Ovary (tissue), 9 donors: ENCODE data around the gene CLRN2. TPM values are rescaled to one million over a fixed set of nuclear protein-coding genes. Genes with fewer than 3 reads are reported as not detected.

Source experiments
- DNase-seq, 5 donors: peaks; one replicate each; pipeline ENCODE4 v3.0.0-alpha.2; 2019 to 2020
- H3K27ac ChIP-seq, 2 donors: fragments of 200-600 bp; one replicate each; pipeline versions ENCODE4 v1.5.1 to v1.8.0; 2019 to 2022
- H3K27me3 ChIP-seq: fragments of 200-600 bp; one replicate; pipeline ENCODE4 v1.8.0; 2022
- H3K36me3 ChIP-seq: fragments of 200-600 bp; sonication (generic); one replicate; pipeline ENCODE4 v1.5.1; 2019
- H3K4me1 ChIP-seq: one replicate; pipeline ENCODE4 v1.8.1; 2013; ENCODE audit warnings: mild to moderate bottlenecking, moderate library complexity; ENCODE audit not compliant: insufficient read depth
- H3K4me3 ChIP-seq: fragments of 200-600 bp; sonication (generic); one replicate; pipeline ENCODE4 v1.5.1; 2017
- H3K9me3 ChIP-seq, 2 donors: fragments of 200-600 bp in 1 of 2; sonication (generic) in 1 of 2; one replicate each; pipeline versions ENCODE4 v1.5.1 to v1.8.1; 2013 to 2019; ENCODE audit warnings: mild to moderate bottlenecking in 1 of 2, moderate library complexity in 1 of 2
- EP300 ChIP-seq: sonication (generic); formaldehyde crosslinking; IDR thresholded peaks from one replicate; pipeline ENCODE4 v1.6.1; 2017; ENCODE audit warnings: antibody characterized with exemption
- POLR2A ChIP-seq: fragments of 450-650 bp; IDR thresholded peaks from one replicate; pipeline ENCODE4 v1.6.1; 2017; ENCODE audit warnings: antibody characterized with exemption, mild to moderate bottlenecking, moderate library complexity
- WGBS, 3 donors: extraction: QIAGEN DNeasy Blood & Tissue Kit in 1 of 3; methylation state at CpG; one replicate each; pipeline versions ENCODE4 v1.1.5 to v1.1.7; 2013 to 2017; 5-methylcytosine and 5-hydroxymethylcytosine counted together
- intact Hi-C, 4 donors: fragments of 100-400 bp; cut with DNase I; formaldehyde crosslinking; loops; one replicate each; pipeline versions ENCODE4 v1.11.0 to v1.15.1; 2022 to 2023
- polyA plus RNA-seq, 2 donors: library from polyadenylated mRNA; stranded (reverse); fragments of 200-250 nt in 1 of 2; fragments of 350-450 nt in 1 of 2; fragmentation: Illumina TruSeq in 1 of 2; extraction: RNeasy Lipid Tissue Mini Kit (QIAGEN cat#74804) in 1 of 2; gene quantifications; one replicate each; pipeline ENCODE4 v1.2.3, GENCODE V29; 2013 to 2014
- total RNA-seq, 7 donors: library from RNA; depleted of rRNA in 2 of 7; stranded (reverse); fragments of >200 nt in 2 of 7; fragmentation: NEBNext Ultra II Directional in 3 of 7; extraction: Animal tissue kit (Norgen Biotek cat#: 25700) in 3 of 7; gene quantifications; one replicate each; pipeline versions ENCODE4 v1.1.0 to v1.2.4, GENCODE V29; 2016 to 2023
- TF ChIP-seq, protein P1 (sequence below), 3 donors: fragments of 450-650 bp in 2 of 3; fragments of 200-600 bp in 1 of 3; IDR thresholded peaks; one replicate each; pipeline versions ENCODE4 v1.5.1 to v1.8.0; 2016 to 2022; ENCODE audit warnings: antibody characterized with exemption in 3 of 3, mild to moderate bottlenecking in 1 of 3
- donor health status: DM: no; HTN: no; CAD: no; lungs with moderate emphysema.
- donor health status: DM: no; HTN: no; CAD: no.
- donor health status: Bipolar disorder and iron deficiency.
- donor health status: DM: yes; HTN: yes; CAD: no.
- donor health status: DM: no; HTN: no; CAD: no.
- donor health status: DM: yes; HTN: yes; CAD: no.

CLRN2 gene
- total and polyA plus RNA-seq, 9 donors: not detected

DNA sequence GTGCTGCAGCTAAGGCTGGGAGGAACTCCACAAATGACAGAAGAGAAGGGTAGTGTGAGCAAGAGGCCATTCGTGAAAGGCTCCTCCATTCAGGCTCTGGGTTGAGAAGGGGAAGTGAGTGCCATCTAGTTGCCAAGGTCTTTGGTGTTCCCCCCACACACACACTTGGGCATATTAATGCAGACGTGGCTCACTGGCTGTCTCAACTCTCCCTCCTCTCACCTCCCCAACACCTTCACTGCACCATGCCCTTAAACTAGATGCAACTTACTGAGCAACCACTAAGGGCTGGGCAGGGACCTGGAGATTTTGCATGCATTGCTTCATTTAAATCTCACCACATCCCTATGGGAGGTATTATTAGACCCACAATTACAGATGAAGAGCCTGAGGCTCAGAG, 8.7 kb downstream of the CLRN2 start:
- H3K27ac ChIP-seq: no peak overlapping the region
- no peaks in the 10 kb centered on the region for H3K9me3 ChIP-seq
- whole genome bisulfite sequencing, 3 donors: 11 to 33% (median 32%) methylated on average over 2 of the region's 2 CpGs
- DNase-seq: no peak
- H3K36me3 ChIP-seq: no peaks in the 10 kb centered on the region
- intact Hi-C loops: no loop called here
- TF ChIP-seq POLR2A (no peak), EP300 (no peak)
- TF ChIP-seq, protein P1, sequence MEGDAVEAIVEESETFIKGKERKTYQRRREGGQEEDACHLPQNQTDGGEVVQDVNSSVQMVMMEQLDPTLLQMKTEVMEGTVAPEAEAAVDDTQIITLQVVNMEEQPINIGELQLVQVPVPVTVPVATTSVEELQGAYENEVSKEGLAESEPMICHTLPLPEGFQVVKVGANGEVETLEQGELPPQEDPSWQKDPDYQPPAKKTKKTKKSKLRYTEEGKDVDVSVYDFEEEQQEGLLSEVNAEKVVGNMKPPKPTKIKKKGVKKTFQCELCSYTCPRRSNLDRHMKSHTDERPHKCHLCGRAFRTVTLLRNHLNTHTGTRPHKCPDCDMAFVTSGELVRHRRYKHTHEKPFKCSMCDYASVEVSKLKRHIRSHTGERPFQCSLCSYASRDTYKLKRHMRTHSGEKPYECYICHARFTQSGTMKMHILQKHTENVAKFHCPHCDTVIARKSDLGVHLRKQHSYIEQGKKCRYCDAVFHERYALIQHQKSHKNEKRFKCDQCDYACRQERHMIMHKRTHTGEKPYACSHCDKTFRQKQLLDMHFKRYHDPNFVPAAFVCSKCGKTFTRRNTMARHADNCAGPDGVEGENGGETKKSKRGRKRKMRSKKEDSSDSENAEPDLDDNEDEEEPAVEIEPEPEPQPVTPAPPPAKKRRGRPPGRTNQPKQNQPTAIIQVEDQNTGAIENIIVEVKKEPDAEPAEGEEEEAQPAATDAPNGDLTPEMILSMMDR (IDR thresholded peaks at IDR 0.05): no peak
- H3K27me3 ChIP-seq: no peaks in the 10 kb centered on the region
- peaks cover 1% of the 10 kb centered on the region for H3K4me1 ChIP-seq
- no peak overlapping the region for H3K4me3 ChIP-seq

DNA sequence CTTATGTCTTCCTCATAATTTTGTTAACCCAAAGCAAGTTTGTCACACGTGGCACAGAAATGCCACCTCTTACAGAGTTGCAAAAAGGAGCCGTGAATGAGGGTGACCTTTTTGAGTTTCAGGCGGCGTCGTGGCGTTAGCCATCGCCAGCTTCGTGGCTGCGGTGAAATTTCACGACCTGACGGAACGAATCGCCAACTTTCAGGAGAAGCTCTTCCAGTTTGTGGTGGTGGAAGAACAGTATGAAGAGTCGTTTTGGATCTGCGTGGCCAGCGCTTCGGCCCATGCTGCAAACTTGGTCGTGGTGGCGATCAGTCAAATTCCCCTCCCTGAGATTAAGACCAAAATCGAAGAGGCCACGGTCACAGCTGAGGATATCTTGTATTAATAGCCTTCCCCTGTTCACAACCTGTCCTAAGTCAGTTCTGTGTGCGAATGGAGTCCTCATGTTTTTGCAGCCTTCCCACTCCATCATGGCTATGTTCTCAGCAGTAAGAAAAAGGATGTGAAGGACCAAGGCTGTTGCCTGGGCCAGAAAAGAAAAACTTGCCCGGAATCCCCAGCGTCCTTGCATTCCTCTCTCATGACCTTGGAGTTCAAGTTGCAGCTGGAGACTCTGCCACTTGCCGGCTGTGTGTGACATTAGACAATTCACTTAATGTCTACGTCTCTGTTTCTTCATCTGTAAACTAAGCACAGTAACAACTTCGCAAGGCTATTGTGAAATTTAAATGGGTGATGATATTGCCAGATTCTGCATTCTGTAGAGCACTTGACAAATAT, 11.9 kb downstream of the CLRN2 start:
- Histone ChIP-seq H3K27ac (no peak overlapping the region), H3K27me3 (no peaks in the 10 kb centered on the region), H3K4me3 (no peak overlapping the region), H3K9me3 (no peaks in the 10 kb centered on the region), H3K36me3 (no peaks in the 10 kb centered on the region), H3K4me1 (peaks cover 1% of the 10 kb centered on the region)
- no peak for TF ChIP-seq POLR2A
- TF ChIP-seq, protein P1 (IDR thresholded peaks at IDR 0.05): no peak
- TF ChIP-seq EP300: no peak
- intact Hi-C loops: no loop called here
- 74 to 79% (median 75%) methylated on average over 27 of the region's 27 CpGs for WGBS, 3 donors
- no peak for DNase-seq

DNA sequence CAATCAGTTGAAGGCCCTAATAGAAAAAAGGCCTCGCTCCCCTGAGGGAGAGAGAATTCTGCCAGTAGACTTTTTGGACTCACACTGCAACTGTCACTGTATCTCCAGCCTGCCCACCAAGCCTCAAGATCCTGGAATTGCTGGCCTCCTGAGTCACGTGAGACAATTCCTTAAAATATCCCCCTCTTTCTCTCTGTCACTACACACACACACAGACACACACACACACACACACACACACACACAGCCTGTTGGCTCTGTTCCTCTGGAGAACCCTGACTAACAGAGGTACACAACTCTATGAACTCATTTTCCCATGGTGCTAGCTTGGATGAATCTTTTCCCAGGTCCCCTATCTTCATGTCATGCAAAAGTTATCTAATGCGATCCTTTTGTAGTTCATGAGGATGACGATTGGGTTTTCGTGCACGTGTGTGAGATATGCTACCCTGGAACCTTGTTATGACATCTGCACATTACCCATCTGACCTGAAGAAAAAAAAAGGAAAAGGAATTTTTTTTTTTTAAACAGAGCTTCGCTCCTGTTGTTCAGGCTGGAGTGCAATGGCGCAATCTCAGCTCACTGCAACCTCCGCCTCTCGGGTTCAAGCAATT, 13.7 kb downstream of the CLRN2 start:
- TF ChIP-seq, protein P1 (IDR thresholded peaks at IDR 0.05): no peak
- TF ChIP-seq EP300: no peak
- no peak for TF ChIP-seq POLR2A
- Histone ChIP-seq H3K4me3 (no peak overlapping the region), H3K4me1 (peaks cover 1% of the 10 kb centered on the region), H3K27me3 (no peaks in the 10 kb centered on the region), H3K36me3 (no peaks in the 10 kb centered on the region), H3K27ac (no peak overlapping the region), H3K9me3 (no peaks in the 10 kb centered on the region)
- DNase-seq: no peak
- intact Hi-C loops: no loop called here
- WGBS, 3 donors: 74 to 83% (median 80%) methylated on average over 10 of the region's 10 CpGs

DNA sequence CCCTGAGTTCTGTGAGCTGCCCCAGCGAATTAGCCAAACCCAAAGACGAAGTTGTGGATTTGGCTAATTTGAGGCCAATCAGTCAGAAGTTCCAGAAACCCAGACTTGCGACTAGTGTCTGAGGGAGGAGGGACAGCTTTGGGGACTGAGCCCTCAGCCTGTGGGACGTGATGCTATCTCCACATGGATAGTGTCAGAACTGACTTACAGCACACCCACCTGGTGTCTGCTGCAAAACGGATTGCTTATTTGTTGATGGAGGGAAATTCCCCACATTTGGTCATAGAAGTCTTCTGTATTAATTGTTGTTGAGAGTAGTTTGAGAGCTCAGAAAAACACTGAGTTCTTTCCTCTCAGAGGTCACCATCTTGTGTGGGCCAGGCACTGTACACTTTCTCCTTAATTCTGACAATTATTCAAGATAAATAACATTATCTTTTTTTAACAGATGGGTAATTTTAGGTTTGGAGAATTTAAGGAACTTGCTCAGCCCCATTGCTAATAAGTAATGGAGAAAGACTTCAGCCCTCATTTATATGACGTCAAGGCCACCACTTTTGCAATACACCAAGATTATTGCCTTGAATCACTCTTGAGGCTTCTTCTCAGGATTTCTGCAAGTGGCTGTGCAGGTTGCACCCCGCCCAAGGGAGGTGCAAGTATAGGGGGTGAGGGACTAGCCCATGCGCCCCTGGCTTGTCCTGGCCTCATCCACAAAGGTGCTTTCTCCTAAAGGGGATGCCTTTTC, 16.7 kb downstream of the CLRN2 start:
- H3K4me3 ChIP-seq: no peak overlapping the region
- peaks cover 1% of the 10 kb centered on the region for H3K4me1 ChIP-seq
- TF ChIP-seq EP300 (no peak), POLR2A (no peak)
- TF ChIP-seq, protein P1 (IDR thresholded peaks at IDR 0.05): no peak
- no peak overlapping the region for H3K27ac ChIP-seq
- H3K9me3 ChIP-seq: no peaks in the 10 kb centered on the region
- WGBS, 3 donors: 60 to 66% (median 66%) methylated on average over 8 of the region's 8 CpGs
- no peaks in the 10 kb centered on the region for H3K36me3 ChIP-seq
- H3K27me3 ChIP-seq: no peaks in the 10 kb centered on the region
- intact Hi-C loops: no loop called here
- no peak for DNase-seq
